Left lung (tissue), 10 donors: Measurements from ENCODE around the gene RWDD4. TPM values are rescaled to one million over a fixed set of nuclear protein-coding genes. Genes with fewer than 3 reads are reported as not detected.

Experiments used
- ATAC-seq: fragments of 200-7000 bp; cut with Tn5 transposase; one replicate; pipeline ENCODE4 v1.9.1; 2020; ENCODE audit warnings: moderate library complexity
- DNase-seq, 4 donors: peaks; one replicate each; pipeline ENCODE4 v3.0.0-alpha.2; 2013 to 2020
- H3K27ac ChIP-seq, 2 donors: fragments of 200-600 bp; sonication (generic) in 1 of 2; one replicate each; pipeline versions ENCODE4 v1.5.0 to v1.8.0; 2020 to 2021
- H3K27me3 ChIP-seq, 2 donors: fragments of 200-600 bp; sonication (generic) in 1 of 2; one replicate each; pipeline versions ENCODE4 v1.5.0 to v1.8.0; 2020 to 2021
- H3K36me3 ChIP-seq, 2 donors: fragments of 200-600 bp; sonication (generic) in 1 of 2; one replicate each; pipeline versions ENCODE4 v1.5.0 to v1.8.0; 2020 to 2021
- H3K4me1 ChIP-seq, 2 donors: fragments of 200-600 bp; one replicate each; pipeline ENCODE4 v1.8.0; 2021
- H3K4me3 ChIP-seq, 2 donors: fragments of 200-600 bp; sonication (generic) in 1 of 2; one replicate each; pipeline versions ENCODE4 v1.5.0 to v1.8.0; 2020 to 2021; ENCODE audit warnings: mild to moderate bottlenecking in 1 of 2
- H3K9me3 ChIP-seq, 2 donors: fragments of 200-600 bp; sonication (generic) in 1 of 2; one replicate each; pipeline versions ENCODE4 v1.5.0 to v1.8.0; 2020 to 2021
- CTCF ChIP-seq, 2 donors: fragments of 200-600 bp; sonication (generic) in 1 of 2; IDR thresholded peaks; one replicate each; pipeline versions ENCODE4 v1.5.0 to v1.8.0; 2021; ENCODE audit warnings: antibody characterized with exemption in 2 of 2
- intact Hi-C, 2 donors: fragments of 100-400 bp; cut with DNase I; formaldehyde crosslinking; loops; one replicate each; pipeline versions ENCODE4 v1.11.2 to v1.14.2; 2022
- polyA plus RNA-seq, 6 donors: library from polyadenylated mRNA; unstranded; fragments of 120-200 nt; gene quantifications; one replicate each; pipeline ENCODE4 v1.2.1, GENCODE V29; 2013; ENCODE audit not compliant: insufficient read length in 6 of 6
- total RNA-seq, 2 donors: library from RNA; stranded (reverse); fragmentation: NEBNext Ultra II Directional; extraction: Animal tissue kit (Norgen Biotek cat#: 25700); gene quantifications; one replicate each; pipeline ENCODE4 v1.2.1, GENCODE V29; 2021
- donor health status: DM: no; HTN: yes; CAD: no.
- donor health status: DM: no; HTN: no; CAD: no.

Gene RWDD4
- total and polyA plus RNA-seq, 8 donors = 15.4 to 35.5 (median 30.1) TPM

DNA sequence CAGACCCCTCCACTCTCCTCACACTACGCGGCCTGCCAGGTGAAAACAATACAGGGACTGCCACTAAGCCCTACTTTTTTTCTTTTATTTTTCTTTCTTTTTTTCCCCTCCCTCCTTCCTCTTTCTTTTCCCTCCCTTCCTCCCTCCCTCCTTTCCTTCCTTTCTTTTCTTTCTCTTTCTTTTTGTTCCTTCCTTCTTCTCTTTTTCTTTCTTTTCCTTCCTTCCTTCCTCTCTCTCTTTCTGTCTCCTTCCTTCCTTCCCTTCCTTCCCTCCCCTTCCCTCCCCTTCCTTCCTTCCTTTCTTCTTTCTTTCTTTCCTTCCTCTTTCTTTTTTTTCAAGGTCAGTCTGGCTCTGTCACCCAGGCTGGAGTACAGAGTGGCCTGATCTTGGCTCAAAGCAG is 41.9 kb downstream of the RWDD4 start:
- Histone ChIP-seq H3K27ac (no peak overlapping the region), H3K27me3 (no peaks in the 10 kb centered on the region), H3K4me3 (no peak overlapping the region), H3K9me3 (no peaks in the 10 kb centered on the region), H3K36me3 (no peaks in the 10 kb centered on the region), H3K4me1 (peaks cover 0 to 5% of the 10 kb centered on the region in 2 donors)
- DNase-seq (no peak), ATAC-seq (no peak)
- no peak for TF ChIP-seq CTCF (IDR thresholded peaks at IDR 0.05)
- intact Hi-C loops = no loop called here

DNA sequence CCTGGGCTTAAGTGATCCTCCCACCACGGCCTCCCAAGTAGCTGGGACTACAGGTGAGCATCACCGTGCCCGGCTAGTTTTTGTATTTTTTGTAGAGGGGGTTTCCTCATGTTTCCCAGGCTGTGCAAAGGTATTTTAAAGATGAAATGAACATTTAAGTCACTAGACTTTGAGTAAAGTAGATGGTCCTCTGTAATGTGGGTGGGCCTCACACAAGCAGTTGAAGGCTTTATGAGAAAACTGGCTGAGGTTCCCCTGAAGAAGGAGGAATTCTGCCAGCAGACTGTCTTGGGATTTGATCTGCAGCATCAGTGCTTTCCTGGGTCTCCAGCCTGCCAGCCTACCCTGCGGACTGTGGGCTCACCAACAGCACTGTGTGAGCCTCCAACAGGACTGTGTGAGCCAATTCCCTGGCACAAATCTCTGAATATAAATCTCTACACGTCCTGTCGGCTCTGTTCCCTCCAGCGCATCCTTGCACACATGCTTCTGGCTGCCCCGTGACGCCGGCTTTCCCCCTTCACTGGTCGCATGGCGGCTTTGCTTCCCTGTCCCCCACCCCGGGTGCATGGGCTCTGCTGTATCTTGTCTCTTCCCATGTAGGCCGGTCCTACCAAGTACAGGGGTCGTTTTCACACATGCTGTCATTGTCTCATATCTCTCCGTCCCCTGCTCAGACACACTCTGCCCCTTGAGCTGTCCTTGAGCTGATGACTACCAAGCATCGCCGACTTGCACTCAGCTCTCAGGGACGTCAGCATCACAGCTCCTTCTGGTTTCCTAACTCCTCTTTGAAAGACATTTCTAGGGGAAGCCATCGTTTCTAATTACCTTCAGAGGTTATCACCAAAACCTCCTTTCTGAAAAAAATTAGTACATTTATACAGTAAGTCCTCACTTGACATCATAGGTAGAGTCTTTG is 46.4 kb downstream of the RWDD4 start:
- no peaks in the 10 kb centered on the region for H3K36me3 ChIP-seq
- no peak overlapping the region for H3K27ac ChIP-seq
- TF ChIP-seq CTCF (IDR thresholded peaks at IDR 0.05) = no peak
- no peak for ATAC-seq
- intact Hi-C loops = no loop called here
- H3K27me3 ChIP-seq = no peaks in the 10 kb centered on the region
- H3K9me3 ChIP-seq = no peaks in the 10 kb centered on the region
- no peaks in the 10 kb centered on the region for H3K4me1 ChIP-seq
- DNase-seq = no peak
- H3K4me3 ChIP-seq = no peak overlapping the region

DNA sequence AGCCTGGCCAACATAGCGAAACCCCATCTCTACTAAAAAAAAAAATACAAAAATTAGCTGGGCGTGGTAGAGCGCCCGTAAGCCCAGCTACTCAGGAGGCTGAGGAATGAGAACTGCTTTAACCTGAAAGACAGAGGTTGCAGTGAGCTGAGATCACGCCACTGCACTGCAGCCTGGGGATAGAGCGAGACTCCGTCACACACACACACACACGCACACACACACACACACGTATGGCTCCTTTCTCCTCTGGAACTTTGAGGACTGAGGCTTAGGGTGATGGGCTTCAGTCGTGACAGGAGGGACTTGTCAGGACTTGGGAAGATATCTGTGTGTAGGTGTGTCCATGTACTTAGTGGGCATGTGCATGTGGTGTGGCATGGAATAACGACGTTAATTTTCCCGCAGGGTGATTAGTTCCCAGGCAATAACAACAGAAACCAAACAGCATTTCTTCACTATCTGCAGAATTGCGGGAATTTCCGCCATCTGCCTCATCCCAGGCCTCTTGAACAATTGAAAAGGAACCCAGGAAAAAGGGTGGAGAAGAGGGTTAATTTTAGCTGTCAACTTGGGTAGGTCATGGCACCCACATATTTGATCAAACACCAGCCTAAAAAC is 47.7 kb downstream of the RWDD4 start:
- ATAC-seq = peak; percentile 58
- Histone ChIP-seq H3K27ac (peak overlapping the region in 1 of 2 donors; percentile 13), H3K9me3 (no peaks in the 10 kb centered on the region), H3K27me3 (no peaks in the 10 kb centered on the region), H3K36me3 (no peaks in the 10 kb centered on the region), H3K4me3 (no peak overlapping the region), H3K4me1 (no peaks in the 10 kb centered on the region)
- DNase-seq = no peak
- intact Hi-C loops = no loop called here
- no peak for TF ChIP-seq CTCF (IDR thresholded peaks at IDR 0.05)

DNA sequence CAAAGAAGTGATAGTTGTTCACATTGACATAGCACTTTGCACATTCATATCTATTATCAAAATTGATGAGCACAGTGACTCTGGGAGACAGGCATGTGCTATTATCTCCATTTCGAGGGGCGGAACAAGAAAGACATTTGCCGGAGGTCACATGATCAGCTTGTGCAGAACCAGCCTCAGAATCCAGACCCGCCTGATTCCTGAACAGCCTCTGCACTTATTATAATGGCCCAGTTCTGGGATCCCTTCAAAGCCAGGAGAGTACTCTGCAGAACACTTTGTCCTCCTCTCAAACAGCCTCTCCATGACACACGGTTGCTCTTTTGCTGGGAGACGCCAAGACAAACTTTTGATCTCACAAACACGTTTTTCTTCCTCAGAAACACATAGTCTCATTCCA is 48.4 kb downstream of the RWDD4 start:
- ATAC-seq = peak; percentile 85
- Histone ChIP-seq H3K36me3 (no peaks in the 10 kb centered on the region), H3K27ac (peak overlapping the region; percentile 13 to 18), H3K4me3 (no peak overlapping the region), H3K9me3 (no peaks in the 10 kb centered on the region), H3K27me3 (no peaks in the 10 kb centered on the region), H3K4me1 (no peaks in the 10 kb centered on the region)
- DNase-seq = no peak
- no peak for TF ChIP-seq CTCF (IDR thresholded peaks at IDR 0.05)
- intact Hi-C loops = no loop called here

GRCh38 chr4:183610033-183610432 is 49.0 kb downstream of the RWDD4 start:
- intact Hi-C loops = no loop called here
- H3K4me1 ChIP-seq = no peaks in the 10 kb centered on the region
- DNase-seq = no peak
- no peaks in the 10 kb centered on the region for H3K9me3 ChIP-seq
- ATAC-seq = peak; percentile 39
- no peaks in the 10 kb centered on the region for H3K27me3 ChIP-seq
- TF ChIP-seq CTCF (IDR thresholded peaks at IDR 0.05) = no peak
- H3K27ac ChIP-seq = peak overlapping the region in 1 of 2 donors; percentile 18
- H3K36me3 ChIP-seq = no peaks in the 10 kb centered on the region
- no peak overlapping the region for H3K4me3 ChIP-seq
